Neuronal stem cell (in vitro differentiated cells): ENCODE data around the gene OR9Q1.

Experiments
- DNase-seq: peaks from one replicate; pipeline ENCODE4 v3.0.0-alpha.2; 2013; ENCODE audit warnings: low spot score
- H2AFZ ChIP-seq: one replicate; pipeline ENCODE4 v1.6.1; 2013; ENCODE audit warnings: mild to moderate bottlenecking, low read length, inconsistent platforms
- H2AK5ac ChIP-seq: 2 replicates; pipeline ENCODE4 v1.6.1; 2013; ENCODE audit warnings: low read depth, mild to moderate bottlenecking, inconsistent platforms, low read length, moderate library complexity, mixed read lengths
- H2BK120ac ChIP-seq: 2 replicates; pipeline ENCODE4 v1.6.1; 2013; ENCODE audit warnings: low read depth, mild to moderate bottlenecking, inconsistent platforms, low read length, moderate library complexity, mixed read lengths
- H2BK12ac ChIP-seq: one replicate; pipeline ENCODE4 v1.6.1; 2013; ENCODE audit warnings: low read length, inconsistent platforms
- H2BK15ac ChIP-seq: 2 replicates; pipeline ENCODE4 v1.6.1; 2013; ENCODE audit warnings: mild to moderate bottlenecking, low read length, inconsistent platforms, mixed read lengths
- H2BK5ac ChIP-seq: one replicate; pipeline ENCODE4 v1.6.1; 2013; ENCODE audit warnings: inconsistent platforms, mild to moderate bottlenecking, low read length, moderate library complexity
- H3K14ac ChIP-seq: one replicate; pipeline ENCODE4 v1.6.1; 2013; ENCODE audit warnings: low read length, inconsistent platforms
- H3K18ac ChIP-seq: 2 replicates; pipeline ENCODE4 v1.6.1; 2013; ENCODE audit warnings: low read length, inconsistent platforms
- H3K23ac ChIP-seq: 2 replicates; pipeline ENCODE4 v1.6.1; 2013; ENCODE audit warnings: low read depth, mild to moderate bottlenecking, mixed read lengths, low read length, inconsistent platforms; ENCODE audit not compliant: poor library complexity
- H3K27ac ChIP-seq: replicated peaks from 3 replicates; pipeline ENCODE4 v1.5.1; 2013; ENCODE audit warnings: low read length, inconsistent platforms
- H3K27me3 ChIP-seq, 3 experiments: 2 replicates each; pipeline ENCODE4 v1.6.1; 2013; ENCODE audit warnings: low read length in 3 of 3, mild to moderate bottlenecking in 2 of 3, inconsistent platforms in 1 of 3, low read depth in 1 of 3, mixed read lengths in 1 of 3, moderate library complexity in 1 of 3; ENCODE audit not compliant: control insufficient read depth in 3 of 3, insufficient read depth in 3 of 3
- H3K36me3 ChIP-seq, 2 donors: replicated peaks in 1 of 2; 2 replicates each; pipeline ENCODE4 v1.6.1; 2013; ENCODE audit warnings: low read length in 2 of 2; ENCODE audit not compliant: control insufficient read depth in 2 of 2, insufficient read depth in 2 of 2
- H3K4ac ChIP-seq: 2 replicates; pipeline ENCODE4 v1.6.1; 2013; ENCODE audit warnings: inconsistent platforms, mild to moderate bottlenecking, low read length, moderate library complexity
- H3K4me1 ChIP-seq, 2 donors: 1 replicate in 1 of 2; 2 replicates in 1 of 2; pipeline ENCODE4 v1.6.1; 2013; ENCODE audit warnings: low read length in 2 of 2, low read depth in 1 of 2; ENCODE audit not compliant: control insufficient read depth in 2 of 2, insufficient read depth in 1 of 2
- H3K4me2 ChIP-seq: one replicate; pipeline ENCODE4 v1.6.1; 2013; ENCODE audit warnings: mild to moderate bottlenecking, low read length, inconsistent platforms; ENCODE audit not compliant: insufficient read depth, poor library complexity, severe bottlenecking
- H3K4me3 ChIP-seq, 2 donors: 2 replicates each; pipeline ENCODE4 v1.5.1; 2013; ENCODE audit warnings: low read length in 2 of 2, mild to moderate bottlenecking in 2 of 2, inconsistent platforms in 1 of 2, moderate library complexity in 1 of 2
- H3K79me1 ChIP-seq: one replicate; pipeline ENCODE4 v1.6.1; 2013; ENCODE audit warnings: low read depth, mild to moderate bottlenecking, inconsistent platforms, low read length, moderate library complexity
- H3K9ac ChIP-seq: one replicate; pipeline ENCODE4 v1.6.1; 2013; ENCODE audit warnings: mild to moderate bottlenecking, low read depth, low read length, inconsistent platforms; ENCODE audit not compliant: poor library complexity
- H3K9me3 ChIP-seq, 2 donors: replicated peaks in 1 of 2; 2 replicates each; pipeline versions ENCODE3 to v1.6.1; 2013; ENCODE audit warnings: low read length in 2 of 2, mild to moderate bottlenecking in 2 of 2, inconsistent platforms in 1 of 2, low read depth in 1 of 2, mixed read lengths in 1 of 2, moderate library complexity in 1 of 2; ENCODE audit not compliant: control insufficient read depth in 2 of 2, insufficient read depth in 1 of 2
- H4K8ac ChIP-seq: one replicate; pipeline ENCODE4 v1.6.1; 2013; ENCODE audit warnings: low read depth, mild to moderate bottlenecking, inconsistent platforms, low read length, moderate library complexity
- H4K91ac ChIP-seq: one replicate; pipeline ENCODE4 v1.6.1; 2013; ENCODE audit warnings: low read length, low read depth, mild to moderate bottlenecking, inconsistent platforms; ENCODE audit not compliant: poor library complexity
- WGBS, 2 donors: extraction: QIAGEN DNeasy Blood & Tissue Kit; methylation state at CpG; one replicate each; pipeline ENCODE4 v1.1.7; 2013; ENCODE audit warnings: missing lambda C conversion rate in 2 of 2, mixed read lengths in 1 of 2; ENCODE audit not compliant: insufficient read length in 2 of 2, insufficient replicate concordance in 1 of 2; ENCODE audit errors: extremely low coverage in 2 of 2; 5-methylcytosine and 5-hydroxymethylcytosine counted together

OR9Q1 gene

DNA sequence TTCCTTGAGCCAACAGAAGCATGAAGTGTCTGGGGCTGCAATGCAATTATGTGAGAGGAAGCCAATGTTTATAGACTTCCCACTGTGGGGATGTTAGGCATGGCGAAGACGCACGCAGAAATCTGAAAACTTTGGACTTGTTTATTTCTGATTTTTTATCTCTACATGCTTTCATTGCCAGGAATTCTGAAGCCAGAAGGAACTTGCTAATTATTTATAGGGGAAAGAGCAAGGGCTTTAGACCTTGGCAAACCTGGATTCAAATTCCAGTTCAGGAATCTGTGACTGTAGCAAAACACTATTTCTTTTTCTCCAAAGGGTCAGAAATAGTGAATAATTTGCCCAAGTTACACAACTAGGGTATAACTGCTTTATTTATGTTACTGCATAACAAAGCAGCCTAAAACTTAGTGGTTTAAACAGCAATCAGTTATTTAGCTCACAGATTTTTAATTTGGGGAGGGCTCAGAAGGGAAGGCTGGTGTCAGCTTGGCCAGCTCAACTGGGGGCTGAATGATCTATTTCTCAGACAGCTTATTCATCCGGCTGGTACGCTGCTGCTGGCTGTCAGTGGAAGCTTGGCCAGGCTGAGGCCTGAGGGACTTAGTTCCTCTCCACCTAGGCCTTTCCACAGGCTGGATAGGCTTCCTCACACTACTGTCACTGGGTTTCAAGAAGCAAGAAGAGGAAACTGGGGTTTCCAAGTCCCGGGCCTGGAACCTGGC, 5.2 kb downstream of the OR9Q1 start:
- H3K9ac ChIP-seq: no peak overlapping the region
- no peak overlapping the region for H3K27ac ChIP-seq
- H3K14ac ChIP-seq: no peak overlapping the region
- no peaks in the 10 kb centered on the region for H3K79me1 ChIP-seq
- no peak overlapping the region for H3K23ac ChIP-seq
- no peak overlapping the region for H3K4me2 ChIP-seq
- H3K4me3 ChIP-seq: no peak overlapping the region
- H4K91ac ChIP-seq: no peak overlapping the region
- no CpG with 5 or more reads among the region's 6 CpGs for WGBS, 2 donors
- no peak overlapping the region for H4K8ac ChIP-seq
- no peak overlapping the region for H3K4ac ChIP-seq
- no peak for DNase-seq
- H3K4me1 ChIP-seq: no peaks in the 10 kb centered on the region
- no peak overlapping the region for H2BK5ac ChIP-seq
- H3K9me3 ChIP-seq: no peaks in the 10 kb centered on the region
- no peaks in the 10 kb centered on the region for H3K27me3 ChIP-seq
- H2AK5ac ChIP-seq: no peak overlapping the region
- no peak overlapping the region for H2BK120ac ChIP-seq
- no peaks in the 10 kb centered on the region for H3K36me3 ChIP-seq
- H2BK12ac ChIP-seq: no peak overlapping the region
- H2BK15ac ChIP-seq: no peak overlapping the region
- no peak overlapping the region for H3K18ac ChIP-seq
- no peak overlapping the region for H2AFZ ChIP-seq

DNA sequence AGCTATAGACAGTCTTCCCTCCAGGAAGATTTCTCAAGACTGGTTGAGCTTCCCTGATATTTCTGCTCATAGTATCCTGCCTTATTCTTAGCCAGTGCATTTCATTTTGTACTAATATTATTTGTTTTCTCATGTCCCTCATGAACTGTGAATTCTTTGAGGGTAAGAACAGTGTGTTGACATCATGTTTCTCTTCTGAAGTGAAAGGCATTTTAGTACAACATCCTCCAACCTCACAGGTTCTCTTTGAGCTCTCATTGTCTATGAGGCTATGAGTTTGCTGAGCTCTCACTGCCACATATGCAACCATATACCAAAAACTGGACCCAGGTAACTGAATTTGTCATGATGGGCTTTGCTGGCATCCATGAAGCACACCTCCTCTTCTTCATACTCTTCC, 7.0 kb downstream of the OR9Q1 start, which contains the start of gene OR6Q1:
OR6Q1 (plus strand) TSS at position 301 of the 400 bp plus-strand sequence; CDS start at position 301, 0 bp downstream.
- no peak within 1 kb of the TSS for H2BK5ac ChIP-seq
- no peaks in the 10 kb centered on the region for H3K4me1 ChIP-seq
- H3K18ac ChIP-seq: no peak within 1 kb of the TSS
- no peaks in the 10 kb centered on the region for H3K36me3 ChIP-seq
- no peak within 1 kb of the TSS for H3K4ac ChIP-seq
- H4K8ac ChIP-seq: no peak within 1 kb of the TSS
- no peak within 1 kb of the TSS for H3K23ac ChIP-seq
- no peak within 1 kb of the TSS for H3K27ac ChIP-seq
- H3K4me2 ChIP-seq: no peak within 1 kb of the TSS
- H3K27me3 ChIP-seq: no peaks in the 10 kb centered on the region
- H2BK15ac ChIP-seq: no peak within 1 kb of the TSS
- no peak within 1 kb of the TSS for H2AFZ ChIP-seq
- no peak within 1 kb of the TSS for H3K9ac ChIP-seq
- no peak within 1 kb of the TSS for H2BK120ac ChIP-seq
- H3K4me3 ChIP-seq: no peak within 1 kb of the TSS
- DNase-seq: no peak
- peak within 1 kb of the TSS; percentile 39 for H3K14ac ChIP-seq
- no peaks in the 10 kb centered on the region for H3K79me1 ChIP-seq
- H3K9me3 ChIP-seq: no peaks in the 10 kb centered on the region
- no peak within 1 kb of the TSS for H2BK12ac ChIP-seq
- no peak within 1 kb of the TSS for H2AK5ac ChIP-seq
- no peak within 1 kb of the TSS for H4K91ac ChIP-seq

DNA sequence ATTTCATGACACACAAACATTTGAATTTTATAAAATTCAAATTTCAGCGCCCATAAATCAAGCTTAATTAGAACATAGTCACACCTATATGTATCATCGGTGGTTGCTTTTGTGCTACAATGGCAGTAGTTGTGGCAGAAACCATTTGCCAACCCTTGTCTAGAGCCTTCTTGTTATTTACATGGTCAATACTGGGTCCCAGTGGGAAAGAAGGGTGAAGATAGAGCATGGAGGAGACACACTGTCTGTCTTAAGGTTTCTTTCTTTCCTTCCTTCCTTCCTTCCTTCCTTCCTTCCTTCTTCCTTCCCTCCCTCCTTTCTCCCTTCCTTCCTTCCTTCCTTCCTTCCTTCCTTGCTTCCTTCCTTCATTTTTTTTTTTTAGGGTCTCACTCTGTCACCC, 10.8 kb downstream of the OR9Q1 start:
- Histone ChIP-seq H3K9me3 (no peaks in the 10 kb centered on the region), H2BK15ac (no peak overlapping the region), H3K14ac (no peak overlapping the region), H2BK120ac (no peak overlapping the region), H3K79me1 (no peaks in the 10 kb centered on the region), H3K27ac (no peak overlapping the region), H3K4me1 (no peaks in the 10 kb centered on the region), H3K9ac (no peak overlapping the region), H3K36me3 (no peaks in the 10 kb centered on the region), H4K91ac (no peak overlapping the region), H2AK5ac (no peak overlapping the region), H2BK12ac (no peak overlapping the region), H3K27me3 (no peaks in the 10 kb centered on the region), H2AFZ (no peak overlapping the region), H3K4me2 (no peak overlapping the region), H3K23ac (no peak overlapping the region), H3K18ac (no peak overlapping the region), H3K4ac (no peak overlapping the region), H4K8ac (no peak overlapping the region), H3K4me3 (no peak overlapping the region), H2BK5ac (no peak overlapping the region)
- WGBS, 2 donors: no CpG with 5 or more reads among the region's 2 CpGs
- DNase-seq: no peak

DNA sequence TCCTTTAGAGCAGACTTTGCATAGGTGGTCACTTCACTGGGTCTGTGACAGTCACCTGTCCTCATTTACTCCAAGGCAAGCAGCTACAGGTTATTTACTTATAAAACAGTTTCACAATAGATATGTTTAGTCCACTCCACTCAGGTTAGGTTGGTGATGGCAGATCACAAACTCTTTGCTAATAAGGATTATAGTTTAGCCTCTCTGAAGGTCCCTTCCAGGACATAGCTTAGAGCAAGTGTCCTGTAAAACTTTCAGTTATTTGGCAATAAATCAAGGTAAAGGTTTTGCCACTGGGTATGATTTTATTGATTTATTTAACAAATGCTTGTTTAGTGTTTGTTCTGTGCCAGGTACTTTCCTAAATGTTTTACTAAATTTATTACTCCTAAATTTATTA, 15.9 kb downstream of the OR9Q1 start:
- Histone ChIP-seq H3K4ac (no peak overlapping the region), H3K79me1 (no peaks in the 10 kb centered on the region), H3K36me3 (no peaks in the 10 kb centered on the region), H4K8ac (no peak overlapping the region), H2AFZ (no peak overlapping the region), H3K27ac (no peak overlapping the region), H3K9me3 (no peaks in the 10 kb centered on the region), H3K9ac (no peak overlapping the region), H3K18ac (no peak overlapping the region), H2BK15ac (no peak overlapping the region), H3K23ac (no peak overlapping the region), H2AK5ac (no peak overlapping the region), H3K4me2 (no peak overlapping the region), H3K4me3 (no peak overlapping the region), H3K4me1 (no peaks in the 10 kb centered on the region), H2BK12ac (no peak overlapping the region), H4K91ac (no peak overlapping the region), H3K27me3 (no peaks in the 10 kb centered on the region), H2BK5ac (no peak overlapping the region), H3K14ac (no peak overlapping the region), H2BK120ac (no peak overlapping the region)
- DNase-seq: no peak
